ENCODE results near the gene TPM1.
A peak's percentile ranks its signal among the peaks of the same experiment; 100 is the strongest.

TPM1 gene

DNA sequence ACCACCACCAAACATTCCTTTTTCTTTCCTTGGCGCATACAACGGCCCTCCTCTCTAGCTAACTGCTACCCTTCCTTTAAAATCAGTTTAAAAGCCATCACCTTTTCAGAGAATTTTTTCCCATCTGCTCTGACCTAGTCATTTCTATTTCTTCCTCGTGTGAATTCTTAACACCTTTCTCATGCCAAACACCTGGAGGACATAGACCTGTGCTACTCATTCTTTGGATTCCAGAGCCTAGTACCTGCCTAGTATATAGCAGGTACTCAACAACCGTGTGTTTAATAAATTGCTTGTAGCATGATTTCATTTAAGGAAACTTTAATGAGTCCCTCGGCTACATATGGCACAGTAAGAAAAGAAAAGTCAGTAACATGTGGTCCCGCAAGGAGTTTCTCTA is 2.0 kb upstream of the TPM1 start:
- TF ChIP-seq Cebpa-rat (IDR thresholded peaks at IDR 0.05) = no peak
- Histone ChIP-seq H3K9me3 (peaks cover 12% of the 10 kb centered on the region; the same call in 1 of the 2 replicates), H3K36me3 (no peaks in the 10 kb centered on the region), H3K4me3 (no peak overlapping the region), H3K27me3 (peaks cover 63% of the 10 kb centered on the region), H4K20me1 (peaks cover 5% of the 10 kb centered on the region; the same call in 1 of the 2 replicates), H3K27ac (no peak overlapping the region), H3K4me1 (no peaks in the 10 kb centered on the region), H3K9ac (no peak overlapping the region), H3K4me2 (no peak overlapping the region)

DNA sequence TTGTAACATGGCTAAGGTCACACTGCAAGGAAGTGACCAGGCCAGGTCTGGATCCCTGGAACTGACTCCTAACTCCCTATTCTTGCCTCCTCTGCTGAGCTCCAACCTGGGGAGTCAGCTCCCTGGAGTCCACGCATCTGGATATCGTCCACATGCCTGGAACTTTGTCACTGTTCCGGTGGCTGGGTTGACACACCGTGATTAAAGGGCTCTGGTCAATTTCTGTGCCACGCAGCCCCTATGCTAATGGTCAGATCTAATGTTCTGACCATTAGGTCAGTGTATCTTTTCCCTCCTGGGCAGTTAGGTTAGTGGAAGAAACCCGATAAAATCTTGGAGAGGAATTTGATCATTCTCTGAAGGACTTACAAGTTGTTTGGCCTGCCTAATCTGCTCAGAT is 1.6 kb upstream of the TPM1 start:
- peaks cover 67% of the 10 kb centered on the region for H3K27me3 ChIP-seq
- no peak for TF ChIP-seq Cebpa-rat (IDR thresholded peaks at IDR 0.05)
- H3K27ac ChIP-seq = no peak overlapping the region

DNA sequence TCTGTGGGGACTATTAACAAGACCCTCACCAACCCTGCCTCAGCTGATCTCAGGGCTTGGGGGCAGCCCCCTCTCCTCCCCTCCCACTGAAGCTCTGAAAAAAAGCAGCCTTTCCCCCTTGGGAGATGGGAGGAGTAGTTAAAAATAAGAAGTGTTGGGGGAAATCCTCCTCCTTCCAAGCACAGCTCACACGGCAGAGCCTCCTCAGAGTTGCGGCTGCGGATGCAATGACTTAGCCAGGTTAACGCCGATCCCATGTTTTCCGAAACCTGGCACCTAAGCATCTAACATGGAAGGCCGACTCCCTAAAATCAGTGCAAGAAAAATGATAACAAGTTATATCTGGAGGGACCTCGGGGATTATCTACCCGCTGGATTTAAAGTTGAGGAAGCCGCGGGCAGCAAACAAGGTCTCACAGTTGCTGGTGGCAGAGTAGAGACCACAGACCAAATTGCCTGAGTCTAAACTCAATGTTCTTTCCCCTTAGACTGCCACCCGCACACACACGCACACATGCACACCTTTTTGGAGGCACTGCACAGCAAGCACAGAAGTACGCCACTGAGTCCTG is 1.1 kb upstream of the TPM1 start:
- no peaks in the 10 kb centered on the region for H3K36me3 ChIP-seq
- H3K4me3 ChIP-seq = no peak overlapping the region
- H3K27me3 ChIP-seq = peaks cover 73% of the 10 kb centered on the region
- no peaks in the 10 kb centered on the region for H3K4me1 ChIP-seq
- no peak overlapping the region for H3K9ac ChIP-seq
- peaks cover 12% of the 10 kb centered on the region; the same call in 1 of the 2 replicates for H3K9me3 ChIP-seq
- peaks cover 5% of the 10 kb centered on the region; the same call in 1 of the 2 replicates for H4K20me1 ChIP-seq
- TF ChIP-seq Cebpa-rat (IDR thresholded peaks at IDR 0.05) = no peak
- no peak overlapping the region for H3K4me2 ChIP-seq
- H3K27ac ChIP-seq = no peak overlapping the region

More for the DNA sequence above, 1.6 kb upstream of the TPM1 start:
- no peak overlapping the region for H3K4me2 ChIP-seq
- no peaks in the 10 kb centered on the region for H3K36me3 ChIP-seq
- no peaks in the 10 kb centered on the region for H3K4me1 ChIP-seq
- H3K9me3 ChIP-seq = peaks cover 12% of the 10 kb centered on the region; the same call in 1 of the 2 replicates
- peaks cover 5% of the 10 kb centered on the region; the same call in 1 of the 2 replicates for H4K20me1 ChIP-seq
- H3K9ac ChIP-seq = no peak overlapping the region
- H3K4me3 ChIP-seq = no peak overlapping the region

DNA sequence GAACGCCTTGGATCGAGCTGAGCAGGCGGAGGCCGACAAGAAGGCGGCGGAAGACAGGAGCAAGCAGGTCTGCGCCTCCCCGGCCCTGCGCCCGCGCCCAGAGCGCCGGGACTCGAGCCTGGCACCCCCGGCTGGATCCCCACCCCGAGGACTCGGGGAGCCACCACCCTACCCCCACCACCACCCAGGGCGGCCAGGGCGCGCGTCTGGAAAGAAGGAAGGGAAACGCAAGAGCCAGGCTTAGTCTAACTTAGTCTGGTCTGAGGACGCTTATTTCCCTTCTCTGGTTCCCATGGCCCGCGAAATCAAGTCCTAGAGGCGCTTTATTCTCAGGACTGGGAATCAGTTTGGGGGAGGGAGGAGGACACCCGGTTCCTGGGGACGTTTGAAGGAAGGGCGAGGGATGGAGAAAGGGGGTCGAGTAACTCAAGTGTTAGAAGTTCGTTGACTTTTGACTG is 359 bp downstream of the TPM1 start:
- Histone ChIP-seq H3K27ac (no peak overlapping the region), H3K4me1 (peaks cover 5% of the 10 kb centered on the region; the same call in 1 of the 2 replicates), H4K20me1 (peaks cover 5% of the 10 kb centered on the region; the same call in 1 of the 2 replicates), H3K27me3 (peaks cover 86% of the 10 kb centered on the region), H3K9ac (no peak overlapping the region), H3K4me2 (no peak overlapping the region), H3K36me3 (no peaks in the 10 kb centered on the region), H3K4me3 (no peak overlapping the region), H3K9me3 (peaks cover 12% of the 10 kb centered on the region; the same call in 1 of the 2 replicates)
- TF ChIP-seq Cebpa-rat (IDR thresholded peaks at IDR 0.05) = no peak

DNA sequence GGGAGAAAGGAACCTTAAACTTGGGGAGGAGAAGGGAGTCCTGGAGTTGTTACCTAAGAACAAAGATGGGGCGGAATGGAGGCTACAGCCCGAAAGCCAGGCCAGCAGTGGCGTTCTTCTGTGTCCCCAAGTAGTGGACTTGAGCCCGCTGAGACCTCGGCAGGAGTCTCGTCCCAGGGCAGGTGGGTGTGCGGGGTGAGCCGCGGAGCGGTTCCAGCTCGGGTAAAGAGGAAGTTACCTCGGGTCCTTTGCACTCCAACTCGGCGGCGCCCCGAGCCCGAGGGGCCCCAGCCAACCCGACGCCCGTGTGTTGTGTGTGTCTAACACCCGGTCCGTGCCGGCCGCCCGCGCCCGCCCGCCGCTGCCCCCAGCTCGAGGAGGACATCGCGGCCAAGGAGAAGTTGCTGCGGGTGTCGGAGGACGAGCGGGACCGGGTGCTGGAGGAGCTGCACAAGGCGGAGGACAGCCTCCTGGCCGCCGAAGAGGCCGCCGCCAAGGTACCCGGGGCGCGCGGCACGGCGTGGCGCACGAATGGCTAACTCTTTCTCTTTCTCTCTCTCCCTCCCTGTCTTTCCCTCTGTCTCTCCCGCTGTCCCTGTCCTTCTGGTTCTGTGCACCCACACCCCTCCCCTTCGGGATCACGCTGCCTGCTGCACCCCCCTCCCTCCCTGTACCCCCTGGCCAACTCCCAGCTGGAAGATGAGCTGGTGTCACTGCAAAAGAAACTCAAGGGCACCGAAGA is 959 bp downstream of the TPM1 start:
- peaks cover 86% of the 10 kb centered on the region for H3K27me3 ChIP-seq
- H3K4me3 ChIP-seq = no peak overlapping the region
- peaks cover 5% of the 10 kb centered on the region; the same call in 1 of the 2 replicates for H4K20me1 ChIP-seq
- no peaks in the 10 kb centered on the region for H3K36me3 ChIP-seq
- no peak overlapping the region for H3K27ac ChIP-seq
- peaks cover 12% of the 10 kb centered on the region; the same call in 1 of the 2 replicates for H3K9me3 ChIP-seq
- peaks cover 5% of the 10 kb centered on the region; the same call in 1 of the 2 replicates for H3K4me1 ChIP-seq
- no peak overlapping the region for H3K9ac ChIP-seq
- H3K4me2 ChIP-seq = 0 out of 2 replicates have a peak overlapping the region, but pooled peaks have one; percentile 17
- no peak for TF ChIP-seq Cebpa-rat (IDR thresholded peaks at IDR 0.05)

DNA sequence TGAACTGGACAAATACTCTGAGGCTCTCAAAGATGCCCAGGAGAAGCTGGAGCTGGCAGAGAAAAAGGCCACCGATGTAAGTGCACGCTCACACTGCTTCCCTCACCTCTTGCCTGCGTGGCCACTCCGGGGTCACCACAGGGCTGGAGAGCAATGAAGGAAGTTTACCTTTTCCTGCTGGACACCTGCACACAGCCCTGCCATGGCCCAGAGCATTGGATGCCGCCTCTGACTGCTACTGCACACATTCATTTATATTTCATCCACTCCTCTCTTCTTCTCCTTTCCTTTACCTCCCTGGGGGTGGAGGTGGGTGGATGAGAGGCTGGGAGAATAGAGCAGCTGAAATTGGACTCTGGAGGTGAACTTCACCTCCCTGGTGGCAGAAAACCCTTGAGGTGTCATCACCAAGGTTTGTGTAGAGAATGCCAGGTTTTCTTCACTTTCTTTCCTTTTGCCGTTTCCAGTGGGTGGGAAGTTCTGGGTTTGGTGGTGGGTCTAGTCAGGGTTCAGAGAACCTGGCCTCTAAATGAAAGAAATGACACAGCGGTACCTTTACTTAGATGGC is 1.6 kb downstream of the TPM1 start:
- TF ChIP-seq Cebpa-rat (IDR thresholded peaks at IDR 0.05) = no peak
- Histone ChIP-seq H3K27ac (no peak overlapping the region), H3K4me1 (peaks cover 7% of the 10 kb centered on the region), H3K9ac (no peak overlapping the region), H3K4me3 (no peak overlapping the region), H4K20me1 (peaks cover 5% of the 10 kb centered on the region; the same call in 1 of the 2 replicates), H3K9me3 (peaks cover 12% of the 10 kb centered on the region; the same call in 1 of the 2 replicates), H3K27me3 (peaks cover 86% of the 10 kb centered on the region), H3K4me2 (no peak overlapping the region), H3K36me3 (no peaks in the 10 kb centered on the region)

DNA sequence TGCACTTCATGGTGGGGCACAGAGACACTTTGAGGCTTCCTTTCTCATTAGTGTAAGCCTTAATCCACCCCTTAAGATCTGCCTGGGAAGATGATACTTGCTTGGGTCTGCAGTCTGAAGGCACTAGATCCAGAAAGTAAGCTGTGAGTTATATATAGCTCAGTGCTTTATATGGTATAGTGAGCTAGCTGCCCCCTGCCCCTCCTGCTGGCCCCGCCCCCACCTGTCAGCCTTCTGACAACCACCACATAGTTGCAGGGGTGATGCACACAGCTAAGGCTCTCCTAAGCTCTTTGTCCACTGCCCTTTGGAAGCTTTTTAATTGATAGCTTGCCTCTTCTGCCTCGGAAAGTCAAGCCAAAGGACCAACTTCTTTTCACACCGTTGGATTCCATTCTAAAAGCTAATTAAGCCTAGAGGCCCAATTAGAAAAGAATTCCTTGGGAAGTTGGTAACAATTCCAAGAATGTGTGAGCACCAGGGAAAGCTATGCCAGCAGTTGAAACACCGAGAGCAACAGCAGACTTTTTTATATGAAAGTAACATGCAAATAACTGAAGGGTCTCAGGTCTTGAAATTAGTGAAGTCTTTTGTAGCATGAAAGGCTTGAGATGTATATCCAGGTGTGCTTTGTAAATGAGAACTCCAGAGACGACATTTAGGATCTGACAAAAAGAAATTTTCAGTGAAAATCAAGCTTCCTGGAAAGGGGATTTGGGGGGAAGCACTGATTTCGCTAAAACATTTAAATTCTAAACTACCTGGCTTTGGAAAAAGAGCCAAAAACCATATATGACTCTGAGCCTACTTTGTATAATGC is 2.3 kb downstream of the TPM1 start:
- Histone ChIP-seq H3K9me3 (peaks cover 12% of the 10 kb centered on the region; the same call in 1 of the 2 replicates), H3K4me3 (no peak overlapping the region), H3K27ac (no peak overlapping the region), H3K9ac (no peak overlapping the region), H4K20me1 (peaks cover 5% of the 10 kb centered on the region; the same call in 1 of the 2 replicates), H3K36me3 (no peaks in the 10 kb centered on the region), H3K4me1 (peaks cover 12% of the 10 kb centered on the region), H3K4me2 (no peak overlapping the region), H3K27me3 (peaks cover 80% of the 10 kb centered on the region)
- TF ChIP-seq Cebpa-rat (IDR thresholded peaks at IDR 0.05) = no peak

DNA sequence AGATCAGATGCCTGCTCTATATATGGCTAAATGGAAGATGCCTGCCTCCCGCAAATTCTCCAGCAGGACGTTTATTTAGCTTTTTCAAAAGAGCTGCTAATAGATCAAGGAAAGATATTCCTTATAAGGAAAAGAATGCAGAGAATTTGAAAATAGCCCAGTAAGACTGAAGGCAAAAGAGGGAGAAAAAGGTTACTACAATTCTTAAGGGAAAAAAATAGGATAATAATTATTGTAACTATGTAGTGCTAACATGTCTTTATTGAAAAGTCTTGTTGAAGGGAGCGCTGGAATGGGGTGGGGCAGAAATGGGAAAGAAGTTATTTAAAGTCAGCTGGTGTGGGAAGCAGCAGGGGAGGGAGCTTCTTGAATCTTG is 2.9 kb downstream of the TPM1 start:
- TF ChIP-seq Cebpa-rat (IDR thresholded peaks at IDR 0.05) = no peak
- peaks cover 5% of the 10 kb centered on the region; the same call in 1 of the 2 replicates for H4K20me1 ChIP-seq
- no peak overlapping the region for H3K9ac ChIP-seq
- no peak overlapping the region for H3K4me2 ChIP-seq
- H3K4me1 ChIP-seq = peaks cover 12% of the 10 kb centered on the region
- H3K27me3 ChIP-seq = peaks cover 74% of the 10 kb centered on the region
- no peaks in the 10 kb centered on the region for H3K36me3 ChIP-seq
- no peak overlapping the region for H3K4me3 ChIP-seq
- no peak overlapping the region for H3K27ac ChIP-seq
- H3K9me3 ChIP-seq = peaks cover 12% of the 10 kb centered on the region; the same call in 1 of the 2 replicates

DNA sequence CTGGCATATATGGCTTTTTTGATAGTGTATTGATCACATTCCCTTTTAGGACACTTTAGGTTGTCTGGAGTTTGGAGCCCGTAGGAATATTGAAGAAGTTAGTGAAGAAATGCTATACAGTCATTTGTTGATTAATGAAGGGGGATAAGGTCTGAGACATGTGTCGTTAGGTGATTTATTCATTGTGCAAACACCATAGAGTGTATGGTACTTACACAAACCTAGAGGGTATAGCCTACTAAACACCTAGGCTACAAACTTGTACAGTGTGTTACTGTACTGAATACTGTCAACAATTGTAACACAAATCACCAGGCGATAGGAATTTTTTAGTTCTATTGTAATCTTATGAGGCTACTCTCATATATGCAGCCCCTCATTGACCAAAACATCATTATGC is 3.3 kb downstream of the TPM1 start:
- peaks cover 12% of the 10 kb centered on the region; the same call in 1 of the 2 replicates for H3K9me3 ChIP-seq
- H3K4me1 ChIP-seq = peaks cover 12% of the 10 kb centered on the region
- H3K4me3 ChIP-seq = no peak overlapping the region
- H3K36me3 ChIP-seq = no peaks in the 10 kb centered on the region
- H3K27ac ChIP-seq = no peak overlapping the region
- H3K4me2 ChIP-seq = no peak overlapping the region
- H3K9ac ChIP-seq = no peak overlapping the region
- no peak for TF ChIP-seq Cebpa-rat (IDR thresholded peaks at IDR 0.05)
- peaks cover 7% of the 10 kb centered on the region; the same call in 1 of the 2 replicates for H4K20me1 ChIP-seq
- H3K27me3 ChIP-seq = peaks cover 69% of the 10 kb centered on the region
